ENCODE data around the gene MGRN1.
A peak's percentile ranks its signal among the peaks of the same experiment; 100 is the strongest.

DNA sequence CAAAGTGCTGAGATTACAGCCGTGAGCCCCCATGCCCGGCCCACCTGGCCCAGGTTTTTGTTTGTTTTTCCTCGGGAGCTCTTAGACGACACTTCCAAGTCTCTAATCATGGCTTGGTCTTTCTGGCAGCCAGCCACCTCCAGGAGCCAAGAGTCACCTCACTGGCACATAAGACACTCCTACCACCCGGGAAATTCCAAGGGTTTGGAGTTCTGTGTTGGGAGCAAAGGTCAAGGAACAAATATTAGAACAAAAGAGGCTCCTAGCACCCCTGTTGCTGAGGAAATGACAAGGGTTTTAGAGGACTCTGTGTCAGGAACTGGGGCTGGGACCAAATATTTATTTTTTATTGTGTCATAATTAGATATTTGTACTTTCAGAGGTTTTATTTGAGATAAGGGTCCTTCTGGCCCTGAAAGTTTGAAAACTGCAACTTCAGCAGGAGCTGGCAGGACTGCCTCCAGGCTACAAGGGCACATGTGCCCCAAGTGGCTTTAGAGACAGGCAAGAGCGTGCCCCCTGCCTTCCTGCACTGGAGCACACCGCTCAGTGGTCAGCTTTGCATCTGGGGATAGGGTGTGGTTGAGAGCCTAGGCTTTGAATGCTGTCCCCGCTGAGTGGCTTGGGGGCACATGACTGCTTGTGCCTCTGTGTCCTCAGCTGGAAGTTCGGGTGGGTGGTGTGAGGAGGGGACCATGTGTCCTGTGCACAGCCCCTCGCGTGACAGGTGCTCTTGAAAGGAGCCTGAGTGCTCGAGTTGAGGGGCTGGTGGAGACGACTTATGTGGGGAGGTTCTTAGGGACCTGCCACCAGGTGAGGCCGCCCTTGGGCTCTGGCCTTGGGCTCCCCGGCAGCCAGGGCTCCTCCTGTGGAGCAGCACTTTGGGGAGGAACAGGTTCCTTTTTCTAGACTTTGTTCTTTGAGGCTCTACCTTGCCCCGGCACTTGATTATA, 29.7 kb downstream of the MGRN1 start:
- TF ChIP-seq, protein P1, sequence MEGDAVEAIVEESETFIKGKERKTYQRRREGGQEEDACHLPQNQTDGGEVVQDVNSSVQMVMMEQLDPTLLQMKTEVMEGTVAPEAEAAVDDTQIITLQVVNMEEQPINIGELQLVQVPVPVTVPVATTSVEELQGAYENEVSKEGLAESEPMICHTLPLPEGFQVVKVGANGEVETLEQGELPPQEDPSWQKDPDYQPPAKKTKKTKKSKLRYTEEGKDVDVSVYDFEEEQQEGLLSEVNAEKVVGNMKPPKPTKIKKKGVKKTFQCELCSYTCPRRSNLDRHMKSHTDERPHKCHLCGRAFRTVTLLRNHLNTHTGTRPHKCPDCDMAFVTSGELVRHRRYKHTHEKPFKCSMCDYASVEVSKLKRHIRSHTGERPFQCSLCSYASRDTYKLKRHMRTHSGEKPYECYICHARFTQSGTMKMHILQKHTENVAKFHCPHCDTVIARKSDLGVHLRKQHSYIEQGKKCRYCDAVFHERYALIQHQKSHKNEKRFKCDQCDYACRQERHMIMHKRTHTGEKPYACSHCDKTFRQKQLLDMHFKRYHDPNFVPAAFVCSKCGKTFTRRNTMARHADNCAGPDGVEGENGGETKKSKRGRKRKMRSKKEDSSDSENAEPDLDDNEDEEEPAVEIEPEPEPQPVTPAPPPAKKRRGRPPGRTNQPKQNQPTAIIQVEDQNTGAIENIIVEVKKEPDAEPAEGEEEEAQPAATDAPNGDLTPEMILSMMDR (IDR thresholded peaks at IDR 0.05): peak in 1 of 7 experiments; percentile 27
- no peak for TF ChIP-seq POLR2A (IDR thresholded peaks at IDR 0.05)
